SK-N-SH (cell line): Measurements from ENCODE around the gene LILRB3.

ENCODE experiments used
- CTCF ChIP-seq: fragments of 200-600 bp; sonication (generic); IDR thresholded peaks from 2 replicates; pipeline ENCODE4 v1.6.1; 2017; ENCODE audit warnings: antibody characterized with exemption, mild to moderate bottlenecking, moderate library complexity
- EP300 ChIP-seq, 2 experiments: IDR thresholded peaks; 2 replicates each; pipeline versions ENCODE4 v1.4.0 to v1.6.1; 2012; ENCODE audit warnings: borderline replicate concordance in 1 of 2, low read depth in 1 of 2, low read length in 1 of 2
- EZH2phosphoT487 ChIP-seq: fragments of 200-600 bp; sonication (generic); IDR thresholded peaks from 2 replicates; pipeline ENCODE4 v1.6.1; 2017; ENCODE audit warnings: low read depth, mixed run types, mild to moderate bottlenecking, antibody characterized with exemption, moderate library complexity, borderline replicate concordance
- GATA2 ChIP-seq: sonication (generic); formaldehyde crosslinking; IDR thresholded peaks from 2 replicates; pipeline ENCODE4 v1.5.0; 2020; ENCODE audit warnings: mild to moderate bottlenecking, missing genetic modification reagents
- JUND ChIP-seq: IDR thresholded peaks from 2 replicates; pipeline ENCODE4 v1.4.0; 2012
- NRF1 ChIP-seq: IDR thresholded peaks from 2 replicates; pipeline ENCODE4 v1.6.1; 2012; ENCODE audit warnings: low read depth, mild to moderate bottlenecking, low read length
- RAD21 ChIP-seq: IDR thresholded peaks from 2 replicates; pipeline ENCODE4 v1.6.1; 2012; ENCODE audit warnings: mild to moderate bottlenecking, low read length
- RCOR1 ChIP-seq: fragments of 150-350 bp; IDR thresholded peaks from 2 replicates; pipeline ENCODE4 v1.6.1; 2017; ENCODE audit warnings: antibody characterized with exemption, low read length

- TF ChIP-seq JUND (no peak), EP300 (IDR thresholded peaks at IDR 0.05; ENCODE audit: borderline replicate concordance in 1 of 2, low read depth in 1 of 2, low read length in 1 of 2) (no peak), CTCF (no peak), GATA2 (CRISPR knock-in tag) (no peak), EZH2phosphoT487 (no peak), RAD21 (no peak), NRF1 (no peak), RCOR1 (no peak)
Measured at GRCh38 chr19:54193011-54193410, 29.8 kb downstream of the LILRB3 start.
